Endothelial cell of umbilical vein (primary cell): ENCODE measurements around the gene POLR1H. TPM values are rescaled to one million over a fixed set of nuclear protein-coding genes. Genes with fewer than 3 reads are reported as not detected.

Experiments used
- BruUV-seq: library from RNA; stranded (reverse); fragments of 400-500 nt; replicated peaks from 2 replicates; lab custom pipeline; 2021; lab: Mats Ljungman, UMichigan
- CTCF ChIA-PET: fragments of 300-600, 350-600 bp; sonication (Branson Sonifier 250); formaldehyde crosslinking; loops from one replicate; lab custom pipeline; 2021; ENCODE audit warnings: antibody characterized with exemption, inconsistent platforms; lab: Charles Lee
- POLR2A ChIA-PET: fragments of 300-600, 350-600 bp; sonication (Branson Sonifier 250); formaldehyde crosslinking; loops from one replicate; lab custom pipeline; 2021; ENCODE audit warnings: antibody characterized with exemption, inconsistent platforms; lab: Charles Lee
- DNase-seq: peaks from one replicate; pipeline ENCODE4 v3.0.0-alpha.2; 2011; ENCODE audit warnings: low read depth, low spot score
- FAIRE-seq: peaks from 2 replicates; lab custom pipeline; 2011; peaks lifted over from hg19 to GRCh38; lab: Jason Lieb, UNC
- H2AFZ ChIP-seq: 2 replicates; pipeline ENCODE4 v1.6.0; 2012; ENCODE audit warnings: low read depth, low read length, control low read depth, inconsistent platforms
- H3K27ac ChIP-seq: 2 replicates; pipeline ENCODE4 v1.5.1; 2011; ENCODE audit warnings: low read depth, mild to moderate bottlenecking, control low read depth, low read length, moderate library complexity; ENCODE audit not compliant: insufficient read depth
- H3K27me3 ChIP-seq, 2 experiments: 2 replicates each; pipeline versions ENCODE4 v1.6.0 to v1.6.1; 2011; ENCODE audit warnings: low read length in 2 of 2, mixed read lengths in 1 of 2; ENCODE audit not compliant: control insufficient read depth in 2 of 2, insufficient read depth in 2 of 2
- H3K36me3 ChIP-seq, 2 experiments: 2 replicates in 1 of 2; 3 replicates in 1 of 2; pipeline ENCODE4 v1.5.1; 2011; ENCODE audit warnings: low read length in 2 of 2, mild to moderate bottlenecking in 1 of 2, moderate library complexity in 1 of 2; ENCODE audit not compliant: control insufficient read depth in 2 of 2, insufficient read depth in 2 of 2; ENCODE audit errors: extremely low read depth in 1 of 2
- H3K4me1 ChIP-seq: 3 replicates; pipeline ENCODE4 v1.5.1; 2011; ENCODE audit warnings: mild to moderate bottlenecking, low read length; ENCODE audit not compliant: control insufficient read depth, insufficient read depth; ENCODE audit errors: extremely low read depth
- H3K4me2 ChIP-seq: 2 replicates; pipeline ENCODE4 v1.6.1; 2011; ENCODE audit warnings: low read length, control low read depth, mixed read lengths; ENCODE audit not compliant: insufficient read depth
- H3K4me3 ChIP-seq, 3 experiments: fragments of 200-600 bp in 1 of 3; sonication (generic), shearing (Covaris generic) in 1 of 3; replicated peaks in 1 of 3; 2 replicates each; pipeline ENCODE4 v1.5.1; 2011 to 2016; ENCODE audit warnings: control low read depth in 3 of 3, low read length in 3 of 3, mild to moderate bottlenecking in 2 of 3, inconsistent platforms in 1 of 3, low read depth in 1 of 3, moderate library complexity in 1 of 3; ENCODE audit not compliant: insufficient read depth in 1 of 3
- H3K79me2 ChIP-seq: 2 replicates; pipeline ENCODE4 v1.6.0; 2012; ENCODE audit warnings: low read length, inconsistent platforms; ENCODE audit not compliant: control insufficient read depth, insufficient read depth
- H3K9ac ChIP-seq: replicated peaks from 2 replicates; pipeline ENCODE3; 2011; ENCODE audit warnings: low read length, control low read depth; ENCODE audit not compliant: insufficient read depth; ENCODE audit errors: extremely low read depth
- H3K9me1 ChIP-seq: replicated peaks from 3 replicates; pipeline ENCODE4 v1.6.0; 2011; ENCODE audit warnings: mild to moderate bottlenecking, low read length; ENCODE audit not compliant: control insufficient read depth, insufficient read depth; ENCODE audit errors: extremely low read depth
- H3K9me3 ChIP-seq: replicated peaks from 2 replicates; pipeline ENCODE4 v1.5.1; 2012; ENCODE audit warnings: low read length, inconsistent platforms; ENCODE audit not compliant: control insufficient read depth, insufficient read depth
- H4K20me1 ChIP-seq: replicated peaks from 2 replicates; pipeline ENCODE3; 2011; ENCODE audit warnings: mild to moderate bottlenecking, low read length; ENCODE audit not compliant: control insufficient read depth, insufficient read depth; ENCODE audit errors: extremely low read depth
- CTCF ChIP-seq, 2 donors: IDR thresholded peaks; 1 replicate in 1 of 2; 2 replicates in 1 of 2; pipeline ENCODE4 v1.5.1; 2011; ENCODE audit warnings: low read length in 2 of 2, mild to moderate bottlenecking in 2 of 2, moderate library complexity in 2 of 2, control low read depth in 1 of 2, inconsistent platforms in 1 of 2, low read depth in 1 of 2; ENCODE audit not compliant: insufficient read depth in 1 of 2; ENCODE audit errors: extremely low read depth in 1 of 2
- EZH2 ChIP-seq: IDR thresholded peaks from 2 replicates; pipeline ENCODE4 v1.6.1; 2012; ENCODE audit warnings: borderline replicate concordance, low read depth, mild to moderate bottlenecking, moderate library complexity, low read length, inconsistent platforms; ENCODE audit not compliant: severe bottlenecking
- FOS ChIP-seq: IDR thresholded peaks from 2 replicates; pipeline ENCODE4 v1.6.1; 2011; ENCODE audit warnings: mild to moderate bottlenecking, low read length, moderate library complexity, borderline replicate concordance; ENCODE audit not compliant: insufficient read depth
- GATA2 ChIP-seq: IDR thresholded peaks from 2 replicates; pipeline ENCODE4 v1.7.0; 2011; ENCODE audit warnings: low read depth, mild to moderate bottlenecking, moderate library complexity, mixed read lengths, low read length; ENCODE audit not compliant: insufficient read length, insufficient read depth
- JUN ChIP-seq: IDR thresholded peaks from 2 replicates; pipeline ENCODE4 v1.6.1; 2011; ENCODE audit warnings: borderline replicate concordance, low read depth; ENCODE audit not compliant: insufficient read length, insufficient read depth
- MAX ChIP-seq: IDR thresholded peaks from 2 replicates; pipeline ENCODE4 v1.6.1; 2011; ENCODE audit not compliant: insufficient read depth, insufficient read length
- MYC ChIP-seq: IDR thresholded peaks from one replicate; pipeline ENCODE4 v1.6.1; 2011; ENCODE audit warnings: mild to moderate bottlenecking, low read depth, low read length
- POLR2A ChIP-seq: IDR thresholded peaks from 2 replicates; pipeline ENCODE4 v1.6.1; 2012; ENCODE audit warnings: low read depth, mild to moderate bottlenecking, control low read depth, low read length
- POLR2AphosphoS5 ChIP-seq: IDR thresholded peaks from 2 replicates; pipeline ENCODE4 v1.6.1; 2012; ENCODE audit warnings: low read depth, mild to moderate bottlenecking, control low read depth, low read length, moderate library complexity; ENCODE audit not compliant: insufficient read depth
- dilution Hi-C: fragments of 300-500 bp; cut with MboI; formaldehyde crosslinking; loops from one replicate; pipeline ENCODE4 v1.15.0; 2019; ENCODE audit warnings: low sequenced_read_pairs; ENCODE audit not compliant: extremely low pct_ligation_motif_present
- intact Hi-C: fragments of 100-400 bp; cut with micrococcal nuclease; formaldehyde crosslinking; loops from one replicate; pipeline ENCODE4 v1.10.0; 2022
- polyA plus RNA-seq, 4 experiments: library from polyadenylated mRNA; depleted of rRNA in 3 of 4; stranded (reverse) in 3 of 4; unstranded in 1 of 4; fragments of >200 nt; gene quantifications; 2 replicates each; pipeline versions ENCODE4 v1.2.1 to v1.2.3, GENCODE V29; 2011 to 2012; ENCODE audit warnings: missing spikeins in 1 of 4
- total RNA-seq: library from RNA; stranded (reverse); gene quantifications from 2 replicates; pipeline ENCODE4 v1.2.3, GENCODE V29; 2021

Gene POLR1H
- total and polyA plus RNA-seq, 2 donors (not counting 3 experiments of a cell fraction or from before 2014, with no cell fraction given): 32.5 to 65.3 TPM

GRCh38 chr6:30093951-30094661 is 33.0 kb downstream of the POLR1H start:
- FAIRE-seq (no peak), DNase-seq (no peak)
- peaks cover 16 to 40% of the 10 kb centered on the region in 2 experiments for H3K27me3 ChIP-seq
- no peaks in the 10 kb centered on the region for H3K4me1 ChIP-seq
- dilution Hi-C loops: no loop called here
- no peaks in the 10 kb centered on the region for H3K79me2 ChIP-seq
- no peak for TF ChIP-seq POLR2AphosphoS5
- no peak for TF ChIP-seq POLR2A
- TF ChIP-seq FOS: no peak
- no peak for TF ChIP-seq CTCF (IDR thresholded peaks at IDR 0.05; ENCODE audit: extremely low read depth in 1 of 2, insufficient read depth in 1 of 2, low read depth in 1 of 2, low read length in 2 of 2)
- TF ChIP-seq GATA2: no peak
- no peak for TF ChIP-seq MAX
- TF ChIP-seq MYC: no peak
- TF ChIP-seq EZH2: no peak
- no peak for TF ChIP-seq JUN
- no peaks in the 10 kb centered on the region for H3K9me3 ChIP-seq
- H3K27ac ChIP-seq: no peak overlapping the region
- no peak overlapping the region for H3K4me3 ChIP-seq
- POLR2A ChIA-PET: no interaction called here
- no peak overlapping the region for H2AFZ ChIP-seq
- CTCF ChIA-PET: interaction anchor here (1.8 to 2.5 kb wide), 3 partner anchors 10 to 37 kb away, joined by 5 to 14 read pairs (median 8); no protein-coding TSS in a partner anchor
- no peak overlapping the region for H3K9ac ChIP-seq
- no peaks in the 10 kb centered on the region for H3K36me3 ChIP-seq
- no peaks in the 10 kb centered on the region for H3K9me1 ChIP-seq
- no peak overlapping the region for H3K4me2 ChIP-seq
- BruUV-seq: no TSS peak
- intact Hi-C loops: no loop called here
- no peaks in the 10 kb centered on the region for H4K20me1 ChIP-seq
